NT2/D1 (cell line): ENCODE data around the gene KAZN.

ENCODE experiments used
- DNase-seq: peaks from one replicate; pipeline ENCODE4 v3.0.0-alpha.2; 2011; ENCODE audit warnings: low read depth, low spot score
- H3K27me3 ChIP-seq: 2 replicates; pipeline ENCODE4 v1.6.0; 2011; ENCODE audit warnings: mild to moderate bottlenecking; ENCODE audit not compliant: insufficient read length, insufficient read depth
- H3K36me3 ChIP-seq: 2 replicates; pipeline ENCODE4 v1.6.1; 2011; ENCODE audit warnings: mild to moderate bottlenecking, low read length, mixed read lengths; ENCODE audit not compliant: insufficient read depth, insufficient read length
- H3K4me1 ChIP-seq: 2 replicates; pipeline ENCODE4 v1.5.1; 2011; ENCODE audit not compliant: insufficient read depth, insufficient read length
- H3K4me3 ChIP-seq: 2 replicates; pipeline ENCODE4 v1.5.1; 2011; ENCODE audit warnings: low read depth; ENCODE audit not compliant: insufficient read length
- H3K9ac ChIP-seq: 2 replicates; pipeline ENCODE4 v1.6.0; 2011; ENCODE audit warnings: low read depth; ENCODE audit not compliant: insufficient read length
- H3K9me3 ChIP-seq: 2 replicates; pipeline ENCODE4 v1.5.1; 2011; ENCODE audit warnings: mild to moderate bottlenecking, low read length; ENCODE audit not compliant: insufficient read depth
- SUZ12 ChIP-seq: IDR thresholded peaks from 2 replicates; pipeline ENCODE4 v1.6.1; 2011; ENCODE audit not compliant: insufficient read length, insufficient read depth; ENCODE audit errors: extremely low read depth
- YY1 ChIP-seq: IDR thresholded peaks from 2 replicates; pipeline ENCODE4 v1.6.1; 2011; ENCODE audit not compliant: insufficient read length, insufficient read depth
- ZNF274 ChIP-seq: IDR thresholded peaks from 2 replicates; pipeline ENCODE4 v1.6.1; 2011; ENCODE audit warnings: mild to moderate bottlenecking, low read depth, low read length

Gene KAZN

DNA sequence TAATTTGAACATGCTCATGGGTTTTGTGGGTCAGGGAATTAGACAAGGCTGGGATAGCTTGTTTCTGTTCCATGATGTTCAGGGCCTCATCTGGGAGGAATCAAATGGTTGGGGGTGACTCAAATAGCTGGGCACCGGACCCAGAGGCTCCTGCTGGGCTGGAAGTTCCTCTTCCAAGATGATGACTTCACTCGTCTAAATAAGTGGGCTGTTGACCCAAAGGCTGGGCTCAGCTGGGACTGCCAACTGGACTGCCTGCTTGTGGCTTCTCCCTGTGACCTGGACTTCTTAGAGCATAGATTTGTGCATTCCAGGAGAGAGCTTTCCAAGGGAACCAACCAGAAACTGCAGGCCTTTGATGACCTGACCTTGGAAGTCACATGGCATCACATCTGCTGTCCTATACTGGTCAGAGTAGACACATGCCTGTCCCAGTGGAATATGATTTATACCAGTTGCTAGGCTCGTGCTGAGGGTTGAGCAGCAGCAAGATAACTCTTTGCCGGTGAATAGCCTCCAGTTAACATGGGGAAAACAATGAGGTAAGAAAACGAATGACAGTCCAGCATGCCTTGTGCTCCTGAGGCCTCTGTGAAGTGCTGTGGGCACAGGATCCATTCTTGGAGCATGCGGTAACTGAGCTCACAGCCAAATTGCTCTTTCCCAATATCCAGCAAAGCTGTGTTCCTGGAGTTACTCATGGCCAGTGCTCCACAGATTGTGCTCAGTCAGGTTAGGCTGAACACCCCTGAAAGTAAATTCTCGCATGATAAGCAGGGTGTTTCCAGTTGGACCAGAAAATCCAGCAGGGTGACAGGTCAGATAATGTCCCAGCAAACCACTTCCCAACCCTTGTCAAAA is 282.2 kb downstream of the KAZN start:
- Histone ChIP-seq H3K4me1 (peaks cover 2% of the 10 kb centered on the region), H3K27me3 (no peaks in the 10 kb centered on the region), H3K4me3 (no peak overlapping the region), H3K36me3 (no peaks in the 10 kb centered on the region), H3K9me3 (no peaks in the 10 kb centered on the region), H3K9ac (no peak overlapping the region)
- DNase-seq, result no peak
- TF ChIP-seq ZNF274 (no peak), YY1 (no peak), SUZ12 (no peak)

DNA sequence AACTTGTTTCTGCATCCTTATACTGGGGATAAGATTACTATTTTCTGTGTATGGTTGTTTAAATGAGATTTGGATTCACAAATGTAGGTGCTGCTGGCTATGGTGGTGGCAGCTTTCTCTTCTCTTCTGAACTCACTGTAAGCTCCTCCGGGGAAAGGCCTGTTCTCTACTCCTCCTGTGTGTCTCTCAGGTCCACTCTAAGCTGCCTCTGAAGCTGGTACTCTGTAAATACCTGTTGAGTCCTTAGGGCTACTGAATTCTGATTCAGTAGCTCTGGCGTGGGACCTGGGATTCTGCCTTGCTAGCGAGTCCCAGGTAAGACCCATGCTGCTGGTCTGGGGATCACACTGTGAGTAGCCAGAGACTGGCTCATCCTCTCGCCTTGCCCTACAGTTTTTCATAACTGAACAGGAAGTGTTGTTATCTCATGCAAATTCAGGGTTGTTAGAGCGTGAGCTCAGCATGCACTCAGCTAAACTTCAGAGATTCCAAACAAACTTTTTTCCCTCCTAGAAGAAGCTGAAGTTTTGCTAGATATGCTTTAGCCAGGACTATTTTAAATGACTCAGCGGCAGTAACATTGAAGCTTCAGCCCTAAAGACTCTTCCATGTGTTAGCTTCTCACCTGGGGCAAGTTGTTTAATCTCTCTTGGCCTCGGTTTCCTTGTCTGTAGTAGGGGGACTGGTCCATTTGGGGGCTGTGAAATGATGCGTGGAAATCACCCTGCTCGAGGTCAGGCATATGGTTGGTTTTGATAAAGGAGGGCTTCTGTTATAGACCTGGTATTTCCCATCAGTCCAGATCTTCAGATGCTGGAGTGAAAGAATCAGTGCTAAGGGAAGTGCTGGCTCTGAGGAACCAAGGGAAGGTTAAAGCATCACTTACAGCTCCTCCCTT is 283.5 kb downstream of the KAZN start:
- H3K9ac ChIP-seq, result no peak overlapping the region
- DNase-seq, result no peak
- TF ChIP-seq SUZ12, result no peak
- no peak for TF ChIP-seq ZNF274
- no peak for TF ChIP-seq YY1
- H3K9me3 ChIP-seq, result no peaks in the 10 kb centered on the region
- no peak overlapping the region for H3K4me3 ChIP-seq
- no peaks in the 10 kb centered on the region for H3K27me3 ChIP-seq
- H3K36me3 ChIP-seq, result no peaks in the 10 kb centered on the region
- no peaks in the 10 kb centered on the region for H3K4me1 ChIP-seq

DNA sequence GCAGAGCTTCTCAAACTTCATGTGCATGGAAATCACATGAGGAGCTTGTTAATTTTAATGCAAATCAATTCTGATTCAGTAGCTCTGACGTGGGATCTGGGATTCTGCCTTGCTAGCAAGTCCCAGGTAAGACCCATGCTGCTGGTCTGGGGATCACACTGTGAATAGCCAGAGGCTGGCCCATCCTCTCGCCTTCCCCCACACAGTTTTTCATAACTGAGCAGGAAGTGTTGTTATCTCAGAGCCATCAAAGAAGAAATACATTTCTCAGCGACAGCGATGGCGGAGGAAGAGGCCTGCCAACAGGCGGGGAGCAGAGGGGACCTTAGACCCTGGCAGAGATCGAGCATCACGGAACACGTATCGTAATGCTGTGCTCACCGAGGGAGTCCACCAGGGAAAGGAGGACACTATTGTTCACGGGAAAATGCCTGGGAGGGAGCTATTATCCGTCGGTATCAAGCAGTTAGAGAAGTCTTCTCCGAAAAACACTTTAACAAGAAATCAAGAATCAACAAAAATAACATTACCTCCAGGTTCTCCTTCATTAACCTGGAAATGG is 286.2 kb downstream of the KAZN start:
- H3K9me3 ChIP-seq, result no peaks in the 10 kb centered on the region
- H3K27me3 ChIP-seq, result no peaks in the 10 kb centered on the region

DNA sequence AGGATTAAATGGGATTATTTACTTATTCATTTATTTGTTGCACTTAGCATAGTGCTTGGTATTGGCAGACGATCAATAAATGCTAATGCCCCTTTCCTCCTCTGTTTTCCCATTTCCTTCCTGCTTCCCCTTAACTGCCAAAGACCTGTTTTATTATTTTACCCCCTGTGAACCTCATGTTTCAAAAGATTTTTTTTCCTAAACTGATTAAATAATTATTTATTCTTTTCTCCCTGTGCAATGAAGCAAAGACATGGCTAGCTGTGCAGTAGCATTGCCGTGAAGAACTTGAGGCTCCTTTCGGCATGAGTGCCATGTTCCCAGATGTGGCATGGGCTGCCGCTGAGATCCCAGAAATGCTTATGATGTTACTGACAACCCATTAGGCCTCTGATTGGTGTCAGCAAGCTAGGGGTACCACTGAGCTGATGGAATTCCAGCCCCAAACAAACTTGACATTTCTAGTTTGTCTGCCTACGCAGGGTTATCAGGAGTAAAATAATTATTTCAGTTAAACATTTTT is 288.6 kb downstream of the KAZN start:
- TF ChIP-seq YY1 (no peak), ZNF274 (no peak), SUZ12 (no peak)
- DNase-seq, result no peak
- Histone ChIP-seq H3K27me3 (no peaks in the 10 kb centered on the region), H3K4me1 (peaks cover 3% of the 10 kb centered on the region), H3K36me3 (no peaks in the 10 kb centered on the region), H3K9ac (no peak overlapping the region), H3K9me3 (no peaks in the 10 kb centered on the region), H3K4me3 (no peak overlapping the region)

More for the DNA sequence above, 286.2 kb downstream of the KAZN start:
- Histone ChIP-seq H3K4me3 (no peak overlapping the region), H3K4me1 (no peaks in the 10 kb centered on the region), H3K9ac (no peak overlapping the region), H3K36me3 (no peaks in the 10 kb centered on the region)
- TF ChIP-seq YY1, result no peak
- TF ChIP-seq ZNF274, result no peak
- TF ChIP-seq SUZ12, result no peak
- DNase-seq, result no peak

DNA sequence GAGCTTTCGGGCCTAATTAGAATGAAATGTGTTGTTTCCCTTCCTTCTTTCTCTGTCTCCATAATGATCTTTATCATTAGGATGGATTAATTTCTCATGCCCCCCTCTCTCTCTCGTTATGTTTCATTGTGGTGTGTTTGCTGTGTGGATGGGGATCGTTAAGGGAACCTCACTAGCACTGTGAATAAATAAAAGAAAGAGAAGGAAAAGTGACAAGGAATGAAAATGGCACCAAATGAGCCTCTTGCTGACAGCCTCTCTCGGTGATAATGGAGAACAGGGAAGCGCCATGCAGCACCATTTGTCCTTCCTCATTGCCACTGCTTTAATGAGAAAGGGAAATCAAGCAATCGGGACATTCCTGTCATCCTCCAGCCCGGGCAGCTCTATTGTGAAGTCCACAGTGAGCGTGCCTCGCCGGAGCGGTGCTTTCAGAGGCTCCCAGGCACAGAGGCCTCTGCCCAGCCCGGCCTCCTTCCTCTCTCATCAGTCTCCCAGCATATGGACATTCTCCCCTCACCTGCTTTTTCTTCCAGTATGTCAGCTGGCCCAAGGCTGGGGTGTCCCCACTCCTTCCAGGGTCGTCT is 289.4 kb downstream of the KAZN start:
- Histone ChIP-seq H3K27me3 (no peaks in the 10 kb centered on the region), H3K4me1 (peaks cover 3% of the 10 kb centered on the region), H3K36me3 (no peaks in the 10 kb centered on the region), H3K4me3 (no peak overlapping the region), H3K9me3 (no peaks in the 10 kb centered on the region), H3K9ac (no peak overlapping the region)
- TF ChIP-seq YY1 (no peak), ZNF274 (no peak), SUZ12 (no peak)
- DNase-seq, result no peak

DNA sequence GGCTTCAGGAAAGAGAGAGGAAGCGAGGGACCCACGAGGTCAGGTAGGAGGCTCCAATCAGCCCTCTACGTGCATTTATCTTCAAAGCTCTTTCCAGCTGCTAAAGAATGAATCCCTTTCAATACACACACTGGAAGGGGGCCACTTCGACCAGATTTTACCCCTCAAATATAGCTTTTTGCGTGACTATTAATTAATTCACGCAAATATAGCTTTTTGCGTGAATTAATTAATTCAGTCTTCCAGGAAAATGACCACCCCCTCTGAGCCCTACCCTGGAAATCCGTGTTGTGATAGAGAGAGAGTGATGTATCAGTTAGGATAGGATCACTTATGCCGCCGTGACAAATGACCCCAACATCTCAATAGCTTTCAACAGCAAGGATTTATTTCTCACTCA is 289.9 kb downstream of the KAZN start:
- Histone ChIP-seq H3K9ac (no peak overlapping the region), H3K27me3 (no peaks in the 10 kb centered on the region), H3K4me1 (peaks cover 4% of the 10 kb centered on the region), H3K36me3 (no peaks in the 10 kb centered on the region), H3K9me3 (no peaks in the 10 kb centered on the region), H3K4me3 (no peak overlapping the region)
- DNase-seq, result no peak
- TF ChIP-seq YY1 (no peak), ZNF274 (no peak), SUZ12 (no peak)
